KOPT-K1 (cell line): ENCODE results near the gene RIBC1.

Source experiments
- H3K27ac ChIP-seq: fragments of 200-600 bp; sonication (generic); 2 replicates; pipeline ENCODE4 v1.5.1; 2016; ENCODE audit warnings: antibody characterized with exemption, mild to moderate bottlenecking, low read depth, low read length; ENCODE audit not compliant: poor library complexity, severe bottlenecking
- H3K36me3 ChIP-seq: fragments of 200-600 bp; sonication (generic); 2 replicates; pipeline ENCODE4 v1.5.1; 2017; ENCODE audit warnings: antibody characterized with exemption, mild to moderate bottlenecking, low read length, moderate library complexity; ENCODE audit not compliant: insufficient read depth
- H3K9me3 ChIP-seq: fragments of 200-600 bp; sonication (generic); 2 replicates; pipeline ENCODE4 v1.5.1; 2017; ENCODE audit warnings: antibody characterized with exemption, low read length, mild to moderate bottlenecking; ENCODE audit not compliant: insufficient read depth, poor library complexity, severe bottlenecking

The RIBC1 gene

GRCh38 chrX:53421772-53422085 is 944 bp upstream of the RIBC1 start:
- Histone ChIP-seq H3K9me3 (no peaks in the 10 kb centered on the region), H3K36me3 (peaks cover 20% of the 10 kb centered on the region), H3K27ac (peak overlapping the region; percentile 94)

DNA sequence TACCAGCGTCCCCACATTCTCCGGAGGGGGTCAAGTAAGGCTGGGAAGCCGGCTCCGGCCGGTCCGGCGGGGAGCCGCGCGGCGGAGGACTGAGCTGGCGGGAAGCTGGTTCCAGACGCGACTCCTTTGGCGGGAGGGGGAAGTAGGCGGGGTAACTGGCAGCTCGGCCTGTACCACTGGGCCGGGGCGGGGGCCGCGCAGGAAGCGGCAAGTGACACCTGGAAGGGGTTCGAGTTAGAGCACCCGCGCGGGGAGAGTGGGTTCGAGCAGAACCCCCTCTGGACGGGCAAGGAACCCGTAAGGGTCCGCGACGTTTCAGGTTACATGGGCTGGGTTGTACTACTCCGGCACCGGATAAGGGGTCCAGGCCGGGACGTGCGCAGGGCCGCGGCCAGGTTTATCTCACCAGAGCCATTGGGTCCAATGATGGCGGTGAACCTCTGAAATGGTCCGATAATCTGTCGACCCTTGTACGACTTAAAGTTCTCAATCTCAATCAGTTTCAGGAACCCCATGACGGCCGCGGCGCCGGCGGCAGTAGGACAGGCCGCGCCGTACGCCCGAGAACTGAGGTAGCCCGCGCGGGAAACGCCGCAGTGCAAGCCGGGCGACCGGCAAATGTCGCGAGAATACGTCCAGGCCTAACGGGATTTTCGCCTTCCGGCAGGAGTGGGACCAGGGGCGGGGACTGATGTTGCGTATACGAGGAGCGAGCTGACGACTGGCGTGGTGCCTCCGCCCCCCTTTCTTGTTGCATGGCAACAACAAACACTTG is 400 bp upstream of the RIBC1 start, which contains the start of gene SMC1A:
Gene SMC1A (minus strand): TSS at position 569 of the 775 bp plus-strand sequence. CDS start 54 bp downstream, at position 515.
- peak within 1 kb of the TSS; percentile 94 for H3K27ac ChIP-seq
- no peaks in the 10 kb centered on the region for H3K9me3 ChIP-seq
- peaks cover 15% of the 10 kb centered on the region for H3K36me3 ChIP-seq

DNA sequence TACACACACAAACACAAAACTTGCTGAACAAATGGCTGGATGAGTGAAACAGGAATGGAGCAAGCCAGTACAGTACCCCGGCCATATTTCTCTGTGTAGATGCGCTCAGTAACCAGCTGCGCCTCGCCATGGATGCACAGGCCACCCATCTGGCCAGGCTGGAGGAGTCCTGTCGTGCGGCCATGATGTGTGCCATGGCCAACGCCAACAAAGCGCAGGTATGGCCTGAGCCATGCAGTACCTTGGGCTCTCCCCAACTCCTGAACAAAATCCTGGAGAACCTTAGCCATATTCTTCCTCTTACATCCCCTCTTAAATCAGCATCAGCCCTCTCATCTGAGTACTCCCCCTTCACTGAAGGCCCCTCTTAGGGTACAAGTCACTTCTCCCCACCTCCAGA is 7.1 kb downstream of the RIBC1 start:
- no peaks in the 10 kb centered on the region for H3K9me3 ChIP-seq
- no peak overlapping the region for H3K27ac ChIP-seq
- peaks cover 33% of the 10 kb centered on the region; the same call in 1 of the 2 replicates for H3K36me3 ChIP-seq

GRCh38 chrX:53430231-53430630 is 7.6 kb downstream of the RIBC1 start:
- Histone ChIP-seq H3K9me3 (no peaks in the 10 kb centered on the region), H3K36me3 (peaks cover 33% of the 10 kb centered on the region; the same call in 1 of the 2 replicates), H3K27ac (no peak overlapping the region)

- peaks cover 33% of the 10 kb centered on the region; the same call in 1 of the 2 replicates for H3K36me3 ChIP-seq
- H3K9me3 ChIP-seq, result no peaks in the 10 kb centered on the region
- peak within 1 kb of the TSS; percentile 65 for H3K27ac ChIP-seq
Measured at GRCh38 chrX:53433651-53434639, 11.3 kb downstream of the RIBC1 start, which contains the start of gene HSD17B10. Gene HSD17B10 (minus strand): TSS chrX:53434370. CDS start chrX:53434345, 25 bp downstream.

DNA sequence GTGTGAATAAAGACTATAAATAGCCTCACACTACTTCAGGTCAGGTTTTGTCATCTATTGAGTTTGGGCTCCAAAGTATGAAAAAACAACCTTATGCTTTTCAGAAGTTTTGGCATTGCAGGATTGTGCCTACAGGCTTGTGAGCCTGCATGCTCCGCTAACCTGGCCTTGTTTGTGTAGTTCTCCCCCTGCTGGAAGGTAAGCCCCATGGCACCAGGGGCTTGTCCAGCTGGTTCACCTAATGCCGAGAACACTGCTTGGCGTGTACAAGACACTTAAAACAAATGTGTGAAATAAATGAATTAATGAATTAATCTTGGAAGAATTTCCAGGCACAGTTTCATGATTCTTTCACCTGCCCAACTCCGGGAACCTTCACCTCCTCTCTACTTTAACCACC is 13.3 kb downstream of the RIBC1 start:
- Histone ChIP-seq H3K36me3 (peaks cover 14% of the 10 kb centered on the region; the same call in 1 of the 2 replicates), H3K27ac (no peak overlapping the region), H3K9me3 (no peaks in the 10 kb centered on the region)

GRCh38 chrX:53437206-53437605 is 14.5 kb downstream of the RIBC1 start:
- peaks cover 2% of the 10 kb centered on the region; the same call in 1 of the 2 replicates for H3K36me3 ChIP-seq
- no peaks in the 10 kb centered on the region for H3K9me3 ChIP-seq
- H3K27ac ChIP-seq, result no peak overlapping the region

GRCh38 chrX:53438174-53438831 is 15.6 kb downstream of the RIBC1 start:
- no peak overlapping the region for H3K27ac ChIP-seq
- no peaks in the 10 kb centered on the region for H3K9me3 ChIP-seq
- H3K36me3 ChIP-seq, result no peaks in the 10 kb centered on the region

DNA sequence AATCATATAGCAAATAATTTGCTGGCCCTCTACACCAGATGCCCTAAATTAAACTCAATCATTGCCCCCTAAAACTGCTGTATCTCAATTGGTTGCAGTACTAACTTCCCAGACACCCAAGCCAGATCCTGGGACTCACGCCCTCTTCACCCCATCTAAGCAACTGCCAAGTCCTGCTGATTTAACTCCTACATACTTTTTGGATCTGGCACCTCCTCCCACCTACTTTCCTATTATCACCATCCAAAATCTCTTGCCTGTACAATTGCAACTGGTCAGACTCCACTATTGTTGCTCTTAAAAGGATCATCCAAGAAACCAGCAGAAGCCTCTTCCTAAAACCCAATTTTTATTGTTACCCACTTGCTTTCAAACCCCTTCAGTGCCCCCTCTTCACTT is 16.2 kb downstream of the RIBC1 start:
- no peak overlapping the region for H3K27ac ChIP-seq
- H3K36me3 ChIP-seq, result no peaks in the 10 kb centered on the region
- no peaks in the 10 kb centered on the region for H3K9me3 ChIP-seq

- Histone ChIP-seq H3K27ac (no peak overlapping the region), H3K9me3 (no peaks in the 10 kb centered on the region), H3K36me3 (no peaks in the 10 kb centered on the region)
Measured at GRCh38 chrX:53440101-53440500, 17.4 kb downstream of the RIBC1 start.

DNA sequence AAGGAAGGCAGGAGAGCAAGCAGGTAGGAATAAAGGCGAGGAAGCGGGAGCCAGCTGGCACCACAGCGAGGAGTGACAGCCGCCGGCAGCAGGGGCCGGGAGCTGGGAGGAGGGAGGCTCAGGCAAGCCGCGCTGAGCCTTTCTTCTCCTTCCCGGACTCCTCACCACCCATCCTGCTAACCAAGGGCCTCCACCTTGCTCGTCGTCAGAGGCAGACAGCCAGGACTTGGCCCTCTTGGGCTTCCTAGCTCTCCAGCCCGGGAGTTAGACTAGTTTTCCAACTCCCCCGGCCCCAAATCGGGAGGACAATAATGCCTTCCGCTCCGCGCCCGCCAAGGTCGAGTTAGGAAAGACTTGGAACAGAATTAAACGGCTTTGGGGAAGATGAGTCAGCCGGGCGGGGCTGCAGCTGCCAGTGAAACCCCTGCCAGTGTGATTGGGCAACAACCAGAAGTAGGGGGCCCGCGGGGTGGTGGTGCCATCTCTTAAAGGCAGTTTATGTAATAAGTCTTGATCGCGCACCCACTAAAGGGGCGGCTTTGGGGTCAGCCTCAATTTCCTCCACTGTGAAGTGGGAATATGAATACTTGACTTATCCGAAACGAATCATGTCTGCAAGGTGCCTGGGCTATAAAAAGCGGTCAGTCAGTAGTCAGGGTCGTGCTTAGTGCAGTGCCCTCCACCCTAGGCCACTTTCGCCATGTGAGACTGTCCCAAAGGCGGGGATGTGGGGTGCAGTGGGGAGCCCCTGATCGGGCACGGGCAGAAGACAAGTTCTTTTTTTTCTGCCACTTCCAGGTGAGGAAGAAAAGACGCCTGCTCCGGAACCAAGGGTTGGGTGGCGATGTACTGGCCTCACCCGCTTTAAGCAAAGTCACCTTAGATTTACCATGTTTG is 18.2 kb downstream of the RIBC1 start:
- no peaks in the 10 kb centered on the region for H3K36me3 ChIP-seq
- no peak overlapping the region for H3K27ac ChIP-seq
- no peaks in the 10 kb centered on the region for H3K9me3 ChIP-seq

DNA sequence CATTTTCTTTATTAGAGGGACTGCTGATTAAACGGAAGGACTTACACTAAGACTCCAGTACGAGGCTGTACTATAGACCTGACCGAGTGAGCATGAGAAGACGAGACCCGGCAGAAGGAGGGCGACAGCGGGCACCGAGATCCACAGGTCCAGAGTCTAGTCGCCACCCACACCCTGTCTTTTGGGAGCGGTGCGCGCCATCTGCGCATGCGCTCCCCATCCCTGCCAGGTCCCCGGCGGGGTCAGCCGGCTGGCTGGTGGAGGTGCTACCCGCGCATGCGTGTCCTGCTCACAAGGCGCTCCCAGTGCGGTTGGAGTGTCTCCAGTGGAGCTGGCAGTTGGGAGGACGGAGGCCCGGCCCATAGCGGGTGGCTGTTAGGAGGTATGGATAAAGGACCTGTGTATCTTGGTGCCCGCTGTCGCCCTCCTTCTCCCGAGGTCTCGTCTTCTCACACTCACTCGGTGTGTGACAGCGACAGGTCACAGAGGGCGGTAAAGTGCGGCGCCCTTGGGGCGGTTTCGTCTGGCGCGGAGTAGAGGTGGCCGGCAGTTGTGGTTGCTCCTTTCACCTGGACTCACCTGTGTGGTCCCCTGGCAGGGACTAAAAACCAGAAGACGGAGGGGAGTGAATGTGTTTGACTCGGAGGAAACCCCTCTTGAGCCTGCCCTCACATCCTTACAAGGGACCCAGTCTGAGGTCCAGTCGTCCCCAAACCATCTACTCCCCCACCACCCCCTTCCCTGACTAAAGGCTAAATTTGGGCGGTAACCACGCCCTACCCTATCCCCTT is 19.1 kb downstream of the RIBC1 start:
- Histone ChIP-seq H3K36me3 (no peaks in the 10 kb centered on the region), H3K9me3 (no peaks in the 10 kb centered on the region), H3K27ac (peak overlapping the region; percentile 53)

- H3K36me3 ChIP-seq, result no peaks in the 10 kb centered on the region
- H3K9me3 ChIP-seq, result no peaks in the 10 kb centered on the region
- peak overlapping the region; percentile 53 for H3K27ac ChIP-seq
Measured at GRCh38 chrX:53442322-53442631, 19.6 kb downstream of the RIBC1 start.
